WTC11 (cell line): Measurements from ENCODE around the gene NUDCD3. TPM values are rescaled to one million over a fixed set of nuclear protein-coding genes. Genes with fewer than 3 reads are reported as not detected.

Source experiments
- ATAC-seq: fragments of 200-7000 bp; cut with Tn5 transposase; 2 replicates; pipeline ENCODE4 v1.10.0; 2021; ENCODE audit warnings: mild to moderate bottlenecking, moderate library complexity
- CTCF ChIA-PET: fragments of 300-600 bp; sonication (Branson Sonifier 250); formaldehyde crosslinking; loops from one replicate; lab custom pipeline; 2021; ENCODE audit warnings: antibody characterized with exemption; lab: Charles Lee
- POLR2A ChIA-PET: fragments of 350-600 bp; sonication (Branson Sonifier 250); formaldehyde crosslinking; loops from one replicate; lab custom pipeline; 2021; ENCODE audit warnings: antibody characterized with exemption; lab: Charles Lee
- DNase-seq: peaks from one replicate; pipeline ENCODE4 v3.0.0; 2021; ENCODE audit warnings: low spot score
- H3K27ac Mint-ChIP-seq: 2 replicates; pipeline ENCODE4 v1.8.0; 2021; ENCODE audit warnings: mixed read lengths
- H3K27me3 Mint-ChIP-seq: 2 replicates; pipeline ENCODE4 v1.8.0; 2021; ENCODE audit warnings: low read depth, mild to moderate bottlenecking, moderate library complexity, mixed read lengths
- H3K36me3 Mint-ChIP-seq: 2 replicates; pipeline ENCODE4 v1.8.0; 2021; ENCODE audit warnings: mixed read lengths
- H3K4me1 Mint-ChIP-seq: 2 replicates; pipeline ENCODE4 v1.8.0; 2022; ENCODE audit warnings: mixed read lengths
- H3K4me3 Mint-ChIP-seq: 2 replicates; pipeline ENCODE4 v1.8.0; 2021; ENCODE audit warnings: mild to moderate bottlenecking, moderate library complexity, mixed read lengths
- H3K9me3 Mint-ChIP-seq: 2 replicates; pipeline ENCODE4 v1.8.0; 2021; ENCODE audit warnings: mixed read lengths
- ATF3 ChIP-seq: sonication (generic); formaldehyde crosslinking; conservative IDR thresholded peaks from 2 replicates; pipeline ENCODE4 v1.8.1; 2022; ENCODE audit warnings: mild to moderate bottlenecking, missing genetic modification reagents
- ATF6 ChIP-seq: sonication (generic); formaldehyde crosslinking; IDR thresholded peaks from 2 replicates; pipeline ENCODE4 v1.8.1; 2023; ENCODE audit warnings: mild to moderate bottlenecking, missing genetic modification reagents
- GRHL2 ChIP-seq: fragments of 250-450 bp; sonication (Bioruptor Pico); IDR thresholded peaks from 2 replicates; pipeline ENCODE4 v1.8.0; 2022; ENCODE audit warnings: mild to moderate bottlenecking, moderate library complexity; ENCODE audit not compliant: insufficient replicate concordance, severe bottlenecking
- KAT7 ChIP-seq: sonication (generic); formaldehyde crosslinking; IDR thresholded peaks from 2 replicates; pipeline ENCODE4 v1.8.1; 2023; ENCODE audit warnings: missing genetic modification reagents, mild to moderate bottlenecking, borderline replicate concordance
- MYBL2 ChIP-seq: sonication (generic); formaldehyde crosslinking; IDR thresholded peaks from 2 replicates; pipeline ENCODE4 v1.8.1; 2023; ENCODE audit warnings: mild to moderate bottlenecking, moderate library complexity, missing genetic modification reagents
- NFE2L1 ChIP-seq: sonication (generic); formaldehyde crosslinking; IDR thresholded peaks from 2 replicates; pipeline ENCODE4 v1.8.1; 2023; ENCODE audit warnings: missing genetic modification reagents
- PRDM15 ChIP-seq: sonication (generic); formaldehyde crosslinking; IDR thresholded peaks from 2 replicates; pipeline ENCODE4 v1.8.0; 2022; ENCODE audit warnings: missing genetic modification reagents
- RORB ChIP-seq: fragments of 250-450 bp; sonication (Bioruptor Pico); IDR thresholded peaks from 2 replicates; pipeline ENCODE4 v1.9.0; 2021; ENCODE audit warnings: mild to moderate bottlenecking
- SMAD4 ChIP-seq: sonication (generic); formaldehyde crosslinking; IDR thresholded peaks from 2 replicates; pipeline ENCODE4 v1.8.0; 2022; ENCODE audit warnings: mild to moderate bottlenecking, missing genetic modification reagents
- TEAD4 ChIP-seq: sonication (generic); formaldehyde crosslinking; IDR thresholded peaks from 2 replicates; pipeline ENCODE4 v1.8.0; 2022; ENCODE audit warnings: mild to moderate bottlenecking, missing genetic modification reagents
- TP53 ChIP-seq: sonication (generic); formaldehyde crosslinking; IDR thresholded peaks from 2 replicates; pipeline ENCODE4 v1.8.1; 2023; ENCODE audit warnings: mild to moderate bottlenecking, missing genetic modification reagents
- USF2 ChIP-seq: sonication (generic); formaldehyde crosslinking; IDR thresholded peaks from 2 replicates; pipeline ENCODE4 v1.8.1; 2023; ENCODE audit warnings: mild to moderate bottlenecking, missing genetic modification reagents, moderate library complexity
- ZBTB21 ChIP-seq: sonication (generic); formaldehyde crosslinking; IDR thresholded peaks from 2 replicates; pipeline ENCODE4 v1.8.1; 2023; ENCODE audit warnings: mild to moderate bottlenecking, missing genetic modification reagents, borderline replicate concordance
- ZMAT4 ChIP-seq: fragments of 250-450 bp; sonication (Bioruptor Pico); IDR thresholded peaks from 2 replicates; pipeline ENCODE4 v1.9.0; 2021; ENCODE audit warnings: mild to moderate bottlenecking
- ZNF263 ChIP-seq: sonication (generic); formaldehyde crosslinking; IDR thresholded peaks from 2 replicates; pipeline ENCODE4 v1.8.1; 2022; ENCODE audit warnings: low read depth, mild to moderate bottlenecking, moderate library complexity, missing genetic modification reagents
- ZNF317 ChIP-seq: sonication (generic); formaldehyde crosslinking; IDR thresholded peaks from 2 replicates; pipeline ENCODE4 v1.8.1; 2023; ENCODE audit warnings: low read depth, mild to moderate bottlenecking, moderate library complexity, missing genetic modification reagents, borderline replicate concordance
- ZNF423 ChIP-seq: fragments of 250-450 bp; sonication (Bioruptor Pico); IDR thresholded peaks from 2 replicates; pipeline ENCODE4 v2.1.2; 2022; ENCODE audit warnings: mild to moderate bottlenecking, moderate library complexity
- ZNF532 ChIP-seq: fragments of 250-450 bp; sonication (Bioruptor Pico); IDR thresholded peaks from 2 replicates; pipeline ENCODE4 v1.9.0; 2021; ENCODE audit warnings: mild to moderate bottlenecking, borderline replicate concordance
- total RNA-seq: library from RNA; stranded (reverse); gene quantifications from 3 replicates; pipeline ENCODE4 v1.2.3, GENCODE V29; 2021
- TF ChIP-seq, protein P1 (sequence below): sonication (generic); formaldehyde crosslinking; IDR thresholded peaks from 2 replicates; pipeline ENCODE4 v1.8.0; 2022; ENCODE audit warnings: mild to moderate bottlenecking, missing genetic modification reagents
- TF ChIP-seq, protein P2 (sequence below): sonication (generic); formaldehyde crosslinking; conservative IDR thresholded peaks from 2 replicates; pipeline ENCODE4 v1.8.1; 2023; ENCODE audit warnings: mild to moderate bottlenecking, low read depth, missing genetic modification reagents, moderate library complexity

NUDCD3 gene
- total RNA-seq, 1 experiment from 2014 or later, result 71.8 TPM

GRCh38 chr7:44411306-44411705, 79.2 kb downstream of the NUDCD3 start (continued):
- TF ChIP-seq, protein P1, sequence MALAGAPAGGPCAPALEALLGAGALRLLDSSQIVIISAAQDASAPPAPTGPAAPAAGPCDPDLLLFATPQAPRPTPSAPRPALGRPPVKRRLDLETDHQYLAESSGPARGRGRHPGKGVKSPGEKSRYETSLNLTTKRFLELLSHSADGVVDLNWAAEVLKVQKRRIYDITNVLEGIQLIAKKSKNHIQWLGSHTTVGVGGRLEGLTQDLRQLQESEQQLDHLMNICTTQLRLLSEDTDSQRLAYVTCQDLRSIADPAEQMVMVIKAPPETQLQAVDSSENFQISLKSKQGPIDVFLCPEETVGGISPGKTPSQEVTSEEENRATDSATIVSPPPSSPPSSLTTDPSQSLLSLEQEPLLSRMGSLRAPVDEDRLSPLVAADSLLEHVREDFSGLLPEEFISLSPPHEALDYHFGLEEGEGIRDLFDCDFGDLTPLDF (CRISPR knock-in tag), result no peak

DNA sequence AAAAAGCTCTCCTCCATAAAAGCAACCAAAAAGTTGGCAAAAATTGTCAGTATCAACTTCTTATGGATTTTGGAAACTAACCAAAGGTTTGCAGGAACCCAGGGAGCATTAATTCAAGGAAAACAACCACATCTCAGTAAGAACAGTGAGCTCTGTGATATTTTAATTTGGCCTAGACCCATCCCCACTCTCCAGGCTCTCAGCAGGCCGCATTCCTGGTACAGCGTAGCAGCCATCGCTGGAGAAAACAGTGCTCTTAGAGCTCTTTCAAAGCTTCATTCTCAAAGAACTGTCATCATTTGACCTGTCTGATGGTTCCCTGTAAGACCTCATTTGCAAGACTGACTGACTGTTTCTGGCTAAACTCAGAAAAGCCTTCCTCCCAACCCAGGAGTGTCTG, 81.9 kb downstream of the NUDCD3 start:
- ATAC-seq (peak; percentile 97), DNase-seq (peak; percentile 48)
- peak overlapping the region; percentile 95 for H3K27ac Mint-ChIP-seq
- peaks cover 32% of the 10 kb centered on the region for H3K4me1 Mint-ChIP-seq
- CTCF ChIA-PET, result interaction anchor here (0.7 to 2.3 kb wide), 9 partner anchors 11 to 194 kb away, joined by 3 to 15 read pairs (median 5); no protein-coding TSS in a partner anchor
- no peaks in the 10 kb centered on the region for H3K27me3 Mint-ChIP-seq
- TF ChIP-seq KAT7, result no peak
- TF ChIP-seq ZNF263, result no peak
- TF ChIP-seq ATF3 (CRISPR knock-in tag), result no peak
- TF ChIP-seq ZNF423 (CRISPR knock-in tag), result no peak
- no peak for TF ChIP-seq GRHL2 (CRISPR knock-in tag)
- TF ChIP-seq RORB (CRISPR knock-in tag), result no peak
- no peak for TF ChIP-seq NFE2L1 (CRISPR knock-in tag)
- TF ChIP-seq USF2 (CRISPR knock-in tag), result no peak
- no peak for TF ChIP-seq ZMAT4
- TF ChIP-seq TEAD4 (CRISPR knock-in tag), result no peak
- TF ChIP-seq ZBTB21, result no peak
- TF ChIP-seq SMAD4 (CRISPR knock-in tag), result no peak
- no peak for TF ChIP-seq ZNF532 (CRISPR knock-in tag)
- no peak for TF ChIP-seq MYBL2 (CRISPR knock-in tag)
- no peak for TF ChIP-seq TP53 (CRISPR knock-in tag)
- TF ChIP-seq, protein P2, sequence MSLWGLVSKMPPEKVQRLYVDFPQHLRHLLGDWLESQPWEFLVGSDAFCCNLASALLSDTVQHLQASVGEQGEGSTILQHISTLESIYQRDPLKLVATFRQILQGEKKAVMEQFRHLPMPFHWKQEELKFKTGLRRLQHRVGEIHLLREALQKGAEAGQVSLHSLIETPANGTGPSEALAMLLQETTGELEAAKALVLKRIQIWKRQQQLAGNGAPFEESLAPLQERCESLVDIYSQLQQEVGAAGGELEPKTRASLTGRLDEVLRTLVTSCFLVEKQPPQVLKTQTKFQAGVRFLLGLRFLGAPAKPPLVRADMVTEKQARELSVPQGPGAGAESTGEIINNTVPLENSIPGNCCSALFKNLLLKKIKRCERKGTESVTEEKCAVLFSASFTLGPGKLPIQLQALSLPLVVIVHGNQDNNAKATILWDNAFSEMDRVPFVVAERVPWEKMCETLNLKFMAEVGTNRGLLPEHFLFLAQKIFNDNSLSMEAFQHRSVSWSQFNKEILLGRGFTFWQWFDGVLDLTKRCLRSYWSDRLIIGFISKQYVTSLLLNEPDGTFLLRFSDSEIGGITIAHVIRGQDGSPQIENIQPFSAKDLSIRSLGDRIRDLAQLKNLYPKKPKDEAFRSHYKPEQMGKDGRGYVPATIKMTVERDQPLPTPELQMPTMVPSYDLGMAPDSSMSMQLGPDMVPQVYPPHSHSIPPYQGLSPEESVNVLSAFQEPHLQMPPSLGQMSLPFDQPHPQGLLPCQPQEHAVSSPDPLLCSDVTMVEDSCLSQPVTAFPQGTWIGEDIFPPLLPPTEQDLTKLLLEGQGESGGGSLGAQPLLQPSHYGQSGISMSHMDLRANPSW (CRISPR knock-in tag), result no peak
- TF ChIP-seq PRDM15 (CRISPR knock-in tag), result no peak
- TF ChIP-seq ATF6 (CRISPR knock-in tag), result no peak
- TF ChIP-seq ZNF317 (CRISPR knock-in tag), result no peak
- TF ChIP-seq, all 79 proteins: peak for 0
- peak overlapping the region; percentile 33 for H3K4me3 Mint-ChIP-seq
- H3K9me3 Mint-ChIP-seq, result peaks cover 23% of the 10 kb centered on the region
- POLR2A ChIA-PET, result no interaction called here
- peaks cover 24% of the 10 kb centered on the region for H3K36me3 Mint-ChIP-seq
